CD14-positive monocyte (primary cell): Measurements from ENCODE around the gene HTR1A. TPM values are rescaled to one million over a fixed set of nuclear protein-coding genes. Genes with fewer than 3 reads are reported as not detected.

ENCODE experiments used
- DNase-seq, 3 donors: peaks; one replicate each; pipeline ENCODE4 v3.0.0-alpha.2; 2011 to 2022
- H2AFZ ChIP-seq: 2 replicates; pipeline ENCODE4 v1.6.0; 2012; ENCODE audit warnings: mild to moderate bottlenecking, low read depth, low read length, inconsistent platforms; ENCODE audit not compliant: insufficient read depth, poor library complexity, severe bottlenecking
- H3K27ac ChIP-seq, 2 donors: 1 replicate in 1 of 2; 2 replicates in 1 of 2; pipeline ENCODE4 v1.5.1; 2012 to 2013; ENCODE audit warnings: low read length in 2 of 2, control low read depth in 1 of 2, inconsistent platforms in 1 of 2, low read depth in 1 of 2, mild to moderate bottlenecking in 1 of 2
- H3K27me3 ChIP-seq, 2 donors: one replicate each; pipeline versions ENCODE4 v1.6.0 to v1.6.1; 2011 to 2013; ENCODE audit warnings: low read length in 2 of 2; ENCODE audit not compliant: control insufficient read depth in 2 of 2, insufficient read depth in 2 of 2
- H3K36me3 ChIP-seq, 2 donors: replicated peaks in 1 of 2; 1 replicate in 1 of 2; 2 replicates in 1 of 2; pipeline versions ENCODE4 v1.5.1 to v1.6.1; 2012 to 2013; ENCODE audit warnings: low read length in 2 of 2, control low read depth in 1 of 2, inconsistent platforms in 1 of 2, mild to moderate bottlenecking in 1 of 2; ENCODE audit not compliant: insufficient read depth in 2 of 2, control insufficient read depth in 1 of 2
- H3K4me1 ChIP-seq, 2 donors: 1 replicate in 1 of 2; 2 replicates in 1 of 2; pipeline versions ENCODE4 v1.5.1 to v1.6.1; 2012 to 2013; ENCODE audit warnings: low read length in 2 of 2, control low read depth in 1 of 2, inconsistent platforms in 1 of 2, mild to moderate bottlenecking in 1 of 2, moderate library complexity in 1 of 2; ENCODE audit not compliant: insufficient read depth in 2 of 2, control insufficient read depth in 1 of 2
- H3K4me2 ChIP-seq: replicated peaks from 2 replicates; pipeline ENCODE3; 2012; ENCODE audit warnings: low read length, moderate library complexity, mild to moderate bottlenecking; ENCODE audit not compliant: poor library complexity, severe bottlenecking; ENCODE audit errors: extremely low read depth
- H3K4me3 ChIP-seq, 3 experiments: fragments of 200-600 bp in 1 of 3; sonication (generic) in 1 of 3; replicated peaks in 1 of 3; 1 replicate in 2 of 3; 2 replicates in 1 of 3; pipeline ENCODE4 v1.5.1; 2011 to 2013; ENCODE audit warnings: low read length in 3 of 3, mild to moderate bottlenecking in 3 of 3, control low read depth in 2 of 3, low read depth in 2 of 3, inconsistent platforms in 1 of 3, moderate library complexity in 1 of 3
- H3K79me2 ChIP-seq: 2 replicates; pipeline ENCODE4 v1.6.0; 2012; ENCODE audit warnings: mild to moderate bottlenecking, control low read depth, inconsistent platforms, low read length, moderate library complexity; ENCODE audit not compliant: insufficient read depth
- H3K9ac ChIP-seq: 2 replicates; pipeline ENCODE4 v1.6.0; 2017; ENCODE audit warnings: low read length, mild to moderate bottlenecking; ENCODE audit not compliant: insufficient read depth, poor library complexity, severe bottlenecking
- H3K9me3 ChIP-seq, 2 donors: replicated peaks in 1 of 2; 1 replicate in 1 of 2; 2 replicates in 1 of 2; pipeline versions ENCODE4 v1.5.1 to v1.6.1; 2012 to 2013; ENCODE audit warnings: low read length in 2 of 2, control low read depth in 1 of 2; ENCODE audit not compliant: control insufficient read depth in 1 of 2, insufficient read depth in 1 of 2
- H4K20me1 ChIP-seq: 2 replicates; pipeline ENCODE4 v1.6.0; 2012; ENCODE audit warnings: mild to moderate bottlenecking, low read length, control low read depth, moderate library complexity; ENCODE audit not compliant: insufficient read depth
- H3K27ac Mint-ChIP-seq, 7 donors: one replicate each; pipeline ENCODE4 v1.8.0; 2020; ENCODE audit warnings: mild to moderate bottlenecking in 7 of 7, mixed read lengths in 7 of 7, moderate library complexity in 6 of 7, inconsistent platforms in 2 of 7
- H3K27me3 Mint-ChIP-seq, 3 donors: one replicate each; pipeline ENCODE4 v1.8.0; 2021 to 2022; ENCODE audit warnings: low read depth in 3 of 3, mild to moderate bottlenecking in 3 of 3, mixed read lengths in 3 of 3, moderate library complexity in 3 of 3, inconsistent platforms in 1 of 3
- H3K36me3 Mint-ChIP-seq, 2 donors: one replicate each; pipeline ENCODE4 v1.8.0; 2020; ENCODE audit warnings: mixed read lengths in 2 of 2, inconsistent platforms in 1 of 2, mild to moderate bottlenecking in 1 of 2
- H3K4me1 Mint-ChIP-seq: one replicate; pipeline ENCODE4 v1.8.0; 2020; ENCODE audit warnings: mild to moderate bottlenecking, mixed read lengths
- H3K4me3 Mint-ChIP-seq, 2 donors: one replicate each; pipeline ENCODE4 v1.8.0; 2020; ENCODE audit warnings: mild to moderate bottlenecking in 2 of 2, mixed read lengths in 2 of 2, moderate library complexity in 1 of 2
- H3K9me3 Mint-ChIP-seq, 7 donors: one replicate each; pipeline ENCODE4 v1.8.0; 2020 to 2022; ENCODE audit warnings: mixed read lengths in 7 of 7, mild to moderate bottlenecking in 6 of 7, moderate library complexity in 6 of 7, inconsistent platforms in 2 of 7
- WGBS: methylation state at CpG from one replicate; pipeline ENCODE4 v1.1.5; 2013; ENCODE audit warnings: missing lambda C conversion rate; ENCODE audit not compliant: insufficient coverage; 5-methylcytosine and 5-hydroxymethylcytosine counted together
- intact Hi-C, 2 donors: fragments of 100-400 bp; cut with micrococcal nuclease; formaldehyde crosslinking; loops; one replicate each; pipeline versions ENCODE4 v1.15.0 to v1.15.1; 2023
- polyA plus RNA-seq, 3 donors: library from polyadenylated mRNA; depleted of rRNA in 1 of 3; unstranded in 2 of 3; stranded (reverse) in 1 of 3; fragments of 300-500 nt in 2 of 3; fragments of >200 nt in 1 of 3; fragmentation: Illumina TruSeq in 2 of 3; gene quantifications; 1 replicate in 2 of 3; 2 replicates in 1 of 3; pipeline ENCODE4 v1.2.3, GENCODE V29; 2012 to 2021
- TF ChIP-seq, protein P1 (sequence below): fragments of 200-600 bp; IDR thresholded peaks from one replicate; pipeline ENCODE4 v1.8.0; 2022; ENCODE audit warnings: antibody characterized with exemption, mild to moderate bottlenecking

Gene HTR1A
- polyA plus RNA-seq, 3 donors = not detected

DNA sequence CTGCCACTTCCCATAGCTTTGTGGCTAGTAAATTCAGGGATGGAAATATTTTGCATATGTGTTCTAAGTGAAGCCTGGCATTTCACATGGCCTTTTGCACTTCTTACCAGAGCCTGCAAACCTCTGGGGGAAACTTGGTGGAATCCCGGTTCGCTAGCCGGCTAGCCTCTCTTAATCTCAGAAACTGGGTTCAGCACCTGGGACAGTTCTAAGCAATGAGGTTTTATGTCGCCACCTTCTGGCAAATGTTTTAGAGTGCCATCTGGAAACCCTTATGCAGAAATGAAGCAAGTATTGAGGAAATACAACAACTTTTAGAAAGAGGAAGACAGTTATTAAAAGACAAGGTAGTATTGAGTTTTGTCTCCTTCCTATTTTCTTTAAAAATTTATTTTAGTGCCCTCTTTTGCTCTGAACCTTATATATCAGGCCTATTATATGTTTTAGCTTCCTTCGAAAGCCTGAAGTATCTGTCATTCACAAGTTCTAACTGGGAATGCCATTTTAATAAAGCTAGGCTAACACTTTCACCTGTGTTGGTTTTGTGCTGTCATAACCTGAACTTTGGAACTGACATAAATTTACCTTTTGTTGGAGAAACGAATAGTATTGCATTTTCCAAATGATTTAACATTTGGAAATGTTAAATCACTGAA is 963 bp upstream of the HTR1A start:
- Histone ChIP-seq H3K36me3 (no peaks in the 10 kb centered on the region), H3K27me3 (peaks cover 0 to 45% of the 10 kb centered on the region in 2 donors), H2AFZ (no peak overlapping the region), H3K9ac (no peak overlapping the region), H3K27ac (no peak overlapping the region), H3K4me1 (no peaks in the 10 kb centered on the region), H3K4me2 (no peak overlapping the region), H3K79me2 (no peaks in the 10 kb centered on the region), H3K4me3 (no peak overlapping the region), H3K9me3 (peaks cover 15 to 24% of the 10 kb centered on the region in 2 donors), H4K20me1 (no peaks in the 10 kb centered on the region)
- H3K27ac Mint-ChIP-seq = no peak overlapping the region
- H3K36me3 Mint-ChIP-seq = no peaks in the 10 kb centered on the region
- H3K27me3 Mint-ChIP-seq = peaks cover 31 to 43% (median 42%) of the 10 kb centered on the region in 3 donors
- no peak for DNase-seq
- peaks cover 11 to 24% (median 20%) of the 10 kb centered on the region in 7 donors for H3K9me3 Mint-ChIP-seq
- 7% methylated on average over 4 of the region's 6 CpGs for WGBS
- no peak overlapping the region for H3K4me3 Mint-ChIP-seq
- no peaks in the 10 kb centered on the region for H3K4me1 Mint-ChIP-seq
- intact Hi-C loops = no loop called here
- TF ChIP-seq, protein P1, sequence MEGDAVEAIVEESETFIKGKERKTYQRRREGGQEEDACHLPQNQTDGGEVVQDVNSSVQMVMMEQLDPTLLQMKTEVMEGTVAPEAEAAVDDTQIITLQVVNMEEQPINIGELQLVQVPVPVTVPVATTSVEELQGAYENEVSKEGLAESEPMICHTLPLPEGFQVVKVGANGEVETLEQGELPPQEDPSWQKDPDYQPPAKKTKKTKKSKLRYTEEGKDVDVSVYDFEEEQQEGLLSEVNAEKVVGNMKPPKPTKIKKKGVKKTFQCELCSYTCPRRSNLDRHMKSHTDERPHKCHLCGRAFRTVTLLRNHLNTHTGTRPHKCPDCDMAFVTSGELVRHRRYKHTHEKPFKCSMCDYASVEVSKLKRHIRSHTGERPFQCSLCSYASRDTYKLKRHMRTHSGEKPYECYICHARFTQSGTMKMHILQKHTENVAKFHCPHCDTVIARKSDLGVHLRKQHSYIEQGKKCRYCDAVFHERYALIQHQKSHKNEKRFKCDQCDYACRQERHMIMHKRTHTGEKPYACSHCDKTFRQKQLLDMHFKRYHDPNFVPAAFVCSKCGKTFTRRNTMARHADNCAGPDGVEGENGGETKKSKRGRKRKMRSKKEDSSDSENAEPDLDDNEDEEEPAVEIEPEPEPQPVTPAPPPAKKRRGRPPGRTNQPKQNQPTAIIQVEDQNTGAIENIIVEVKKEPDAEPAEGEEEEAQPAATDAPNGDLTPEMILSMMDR = peak; percentile 13

DNA sequence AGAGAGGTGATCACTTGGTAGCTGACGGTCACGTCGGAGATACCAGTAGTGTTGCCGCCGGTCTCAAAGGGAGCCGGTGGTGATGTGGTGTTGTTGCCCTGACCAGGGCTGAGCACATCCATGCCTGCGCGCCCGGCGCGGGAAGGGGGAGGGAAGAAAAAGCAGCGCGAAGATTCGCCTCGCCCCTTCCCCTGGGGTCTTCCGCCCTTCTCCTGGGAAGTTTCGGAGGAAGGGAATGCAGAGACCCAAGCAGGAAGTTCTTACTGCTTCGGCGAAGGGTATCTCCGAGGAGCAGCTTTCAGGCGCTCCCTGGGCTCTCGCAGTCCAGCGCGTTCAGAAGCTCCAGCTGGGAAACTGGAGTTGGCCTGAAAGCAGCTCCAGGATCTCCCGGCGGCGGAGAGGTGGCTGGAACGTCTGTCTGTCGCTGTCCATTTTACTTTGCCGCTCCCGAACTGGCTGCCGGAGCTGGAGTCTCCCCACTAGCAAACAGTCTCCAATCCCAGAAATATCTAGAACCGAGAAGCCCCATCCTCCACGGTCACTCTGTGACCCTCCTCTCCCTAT is 565 bp downstream of the HTR1A start:
- no peaks in the 10 kb centered on the region for H3K4me1 Mint-ChIP-seq
- WGBS = 5% methylated on average over 34 of the region's 34 CpGs
- intact Hi-C loops = no loop called here

More for the DNA sequence above, 565 bp downstream of the HTR1A start:
- Histone ChIP-seq H4K20me1 (no peaks in the 10 kb centered on the region), H3K36me3 (no peaks in the 10 kb centered on the region), H3K27me3 (peaks cover 0 to 45% of the 10 kb centered on the region in 2 donors), H3K27ac (no peak overlapping the region), H3K4me3 (no peak overlapping the region), H3K79me2 (no peaks in the 10 kb centered on the region), H3K9me3 (peaks cover 15 to 24% of the 10 kb centered on the region in 2 donors), H2AFZ (no peak overlapping the region), H3K9ac (no peak overlapping the region), H3K4me2 (no peak overlapping the region), H3K4me1 (no peaks in the 10 kb centered on the region)
- TF ChIP-seq, protein P1 = no peak
- no peak for DNase-seq
- peaks cover 31 to 43% (median 42%) of the 10 kb centered on the region in 3 donors for H3K27me3 Mint-ChIP-seq
- peak overlapping the region in 1 of 2 donors; percentile 83 for H3K4me3 Mint-ChIP-seq
- H3K9me3 Mint-ChIP-seq = peaks cover 11 to 24% (median 20%) of the 10 kb centered on the region in 7 donors
- no peak overlapping the region for H3K27ac Mint-ChIP-seq
- no peaks in the 10 kb centered on the region for H3K36me3 Mint-ChIP-seq
